ENCODE results near the gene SUPV3L1. TPM values are rescaled to one million over a fixed set of nuclear protein-coding genes. Genes with fewer than 3 reads are reported as not detected.

SUPV3L1 gene
- total and polyA plus RNA-seq, 9 donors: 22.3 to 30.2 (median 25.0) TPM

DNA sequence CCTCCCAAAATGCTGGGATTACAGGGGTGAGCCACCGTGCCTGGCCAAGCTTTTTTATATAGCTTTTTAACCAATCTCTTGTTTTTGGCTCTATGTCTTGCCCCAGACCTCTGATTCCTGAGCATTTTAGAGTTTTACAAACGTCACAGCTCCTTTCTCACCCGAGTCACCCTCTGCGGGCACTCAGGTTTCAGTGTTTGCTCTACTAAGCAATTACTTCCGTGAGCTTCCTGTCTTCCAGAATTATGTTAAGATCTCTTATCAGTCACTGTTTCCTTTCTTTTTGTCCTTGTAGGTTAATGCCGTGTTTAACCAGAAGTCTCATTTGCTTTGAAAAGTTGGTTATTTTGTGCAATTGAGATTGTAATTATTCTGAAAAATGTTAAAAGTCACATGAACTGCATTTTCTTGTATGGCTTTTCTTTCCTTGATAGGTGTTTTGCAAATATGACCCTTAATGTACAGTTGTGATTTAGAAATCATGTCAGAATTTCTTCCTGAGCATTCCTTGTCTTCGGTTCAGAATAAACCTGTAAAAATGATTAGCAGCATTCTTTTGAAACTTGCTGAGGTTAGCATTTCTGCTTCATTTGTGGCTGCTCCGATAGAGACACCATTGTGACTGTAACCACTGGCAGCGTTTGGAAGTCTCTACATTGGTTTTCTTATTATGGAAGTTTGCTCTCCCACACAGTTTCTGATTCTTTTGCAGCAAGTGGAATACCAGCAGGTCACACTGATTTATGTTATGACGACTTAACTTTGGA lies 35.6 kb downstream of the SUPV3L1 start:
- Histone ChIP-seq H3K36me3 (ENCODE audit: control insufficient read depth, insufficient read depth, low read length) (no peaks in the 10 kb centered on the region), H3K27ac (ENCODE audit: low read length) (no peak overlapping the region), H3K4me1 (ENCODE audit: control insufficient read depth, insufficient read depth, low read length) (no peaks in the 10 kb centered on the region), H3K27me3 (ENCODE audit: control insufficient read depth, insufficient read depth, low read length) (peaks cover 8% of the 10 kb centered on the region), H3K4me3 (ENCODE audit: low read length) (no peak overlapping the region), H3K9me3 (replicated peaks; ENCODE audit: control insufficient read depth, low read depth, low read length) (no peaks in the 10 kb centered on the region)
- 46% methylated on average over 2 of the region's 10 CpGs for WGBS (ENCODE audit: insufficient coverage)
- DNase-seq: no peak

- H3K4me3 ChIP-seq (ENCODE audit: low read length): no peak overlapping the region
- H3K36me3 ChIP-seq (ENCODE audit: control insufficient read depth, insufficient read depth, low read length): no peaks in the 10 kb centered on the region
- peaks cover 8% of the 10 kb centered on the region for H3K27me3 ChIP-seq (ENCODE audit: control insufficient read depth, insufficient read depth, low read length)
- 84% methylated on average over 5 of the region's 11 CpGs for WGBS (ENCODE audit: insufficient coverage)
- no peak for DNase-seq
- no peak overlapping the region for H3K27ac ChIP-seq (ENCODE audit: low read length)
- no peaks in the 10 kb centered on the region for H3K9me3 ChIP-seq (replicated peaks; ENCODE audit: control insufficient read depth, low read depth, low read length)
- no peaks in the 10 kb centered on the region for H3K4me1 ChIP-seq (ENCODE audit: control insufficient read depth, insufficient read depth, low read length)
Measured at GRCh38 chr10:69216577-69217118, 36.6 kb downstream of the SUPV3L1 start.

DNA sequence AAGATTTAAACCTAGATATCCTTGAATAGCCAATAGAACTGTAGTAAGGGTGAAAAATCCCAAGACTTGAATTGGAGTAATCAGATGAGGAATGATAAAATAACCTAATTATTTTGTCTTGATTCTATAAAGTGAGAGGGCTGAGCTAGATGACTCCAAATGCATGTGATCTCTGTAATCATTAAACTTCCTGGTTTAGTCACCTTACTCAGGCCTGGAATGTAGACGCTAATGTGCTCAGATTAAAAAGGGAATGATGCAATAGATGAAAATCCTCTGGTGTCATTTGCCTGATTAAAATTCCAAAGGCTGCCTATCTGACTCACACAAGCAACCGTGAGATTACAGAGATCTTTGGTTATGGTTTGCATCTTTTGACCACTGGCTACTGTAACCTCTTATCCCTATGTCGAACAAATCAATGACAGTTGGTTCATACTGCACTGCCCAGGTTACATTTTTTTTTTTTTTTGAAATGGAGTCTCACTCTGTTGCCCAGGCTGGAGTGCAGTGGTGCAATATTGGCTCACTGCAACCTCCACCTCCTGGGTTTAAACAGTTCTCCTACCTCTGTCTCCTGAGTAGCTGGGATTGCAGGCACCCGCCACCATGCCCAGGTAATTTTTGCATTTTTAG lies 37.2 kb downstream of the SUPV3L1 start:
- H3K36me3 ChIP-seq (ENCODE audit: control insufficient read depth, insufficient read depth, low read length): no peaks in the 10 kb centered on the region
- no peak overlapping the region for H3K4me3 ChIP-seq (ENCODE audit: low read length)
- peaks cover 8% of the 10 kb centered on the region for H3K27me3 ChIP-seq (ENCODE audit: control insufficient read depth, insufficient read depth, low read length)
- H3K27ac ChIP-seq (ENCODE audit: low read length): no peak overlapping the region
- no peaks in the 10 kb centered on the region for H3K9me3 ChIP-seq (replicated peaks; ENCODE audit: control insufficient read depth, low read depth, low read length)
- 80% methylated on average over 1 of the region's 4 CpGs for WGBS (ENCODE audit: insufficient coverage)
- no peaks in the 10 kb centered on the region for H3K4me1 ChIP-seq (ENCODE audit: control insufficient read depth, insufficient read depth, low read length)
- DNase-seq: no peak

GRCh38 chr10:69218831-69219230 lies 38.8 kb downstream of the SUPV3L1 start:
- no peaks in the 10 kb centered on the region for H3K4me1 ChIP-seq (ENCODE audit: control insufficient read depth, insufficient read depth, low read length)
- no peaks in the 10 kb centered on the region for H3K36me3 ChIP-seq (ENCODE audit: control insufficient read depth, insufficient read depth, low read length)
- no peak overlapping the region for H3K27ac ChIP-seq (ENCODE audit: low read length)
- H3K4me3 ChIP-seq (ENCODE audit: low read length): no peak overlapping the region
- 83% methylated on average over 3 of the region's 6 CpGs for WGBS (ENCODE audit: insufficient coverage)
- DNase-seq: no peak
- no peaks in the 10 kb centered on the region for H3K9me3 ChIP-seq (replicated peaks; ENCODE audit: control insufficient read depth, low read depth, low read length)
- H3K27me3 ChIP-seq (ENCODE audit: control insufficient read depth, insufficient read depth, low read length): peaks cover 8% of the 10 kb centered on the region

GRCh38 chr10:69220041-69220451 lies 40.0 kb downstream of the SUPV3L1 start, which contains the start of gene HKDC1:
HKDC1 (plus strand) TSS chr10:69220332; CDS start chr10:69220436, 104 bp downstream.
- H3K9me3 ChIP-seq (replicated peaks; ENCODE audit: control insufficient read depth, low read depth, low read length): no peaks in the 10 kb centered on the region
- no peak within 1 kb of the TSS for H3K27ac ChIP-seq (ENCODE audit: low read length)
- DNase-seq: no peak
- WGBS (ENCODE audit: insufficient coverage): 79% methylated on average over 6 of the region's 8 CpGs
- no peaks in the 10 kb centered on the region for H3K4me1 ChIP-seq (ENCODE audit: control insufficient read depth, insufficient read depth, low read length)
- no peaks in the 10 kb centered on the region for H3K36me3 ChIP-seq (ENCODE audit: control insufficient read depth, insufficient read depth, low read length)
- H3K4me3 ChIP-seq (ENCODE audit: low read length): no peak within 1 kb of the TSS
- H3K27me3 ChIP-seq (ENCODE audit: control insufficient read depth, insufficient read depth, low read length): peaks cover 8% of the 10 kb centered on the region

GRCh38 chr10:69220507-69220906 lies 40.5 kb downstream of the SUPV3L1 start:
- Histone ChIP-seq H3K9me3 (replicated peaks; ENCODE audit: control insufficient read depth, low read depth, low read length) (no peaks in the 10 kb centered on the region), H3K36me3 (ENCODE audit: control insufficient read depth, insufficient read depth, low read length) (no peaks in the 10 kb centered on the region), H3K27ac (ENCODE audit: low read length) (no peak overlapping the region), H3K4me3 (ENCODE audit: low read length) (no peak overlapping the region), H3K4me1 (ENCODE audit: control insufficient read depth, insufficient read depth, low read length) (peaks cover 2% of the 10 kb centered on the region), H3K27me3 (ENCODE audit: control insufficient read depth, insufficient read depth, low read length) (peaks cover 5% of the 10 kb centered on the region)
- DNase-seq: no peak
- 73% methylated on average over 4 of the region's 9 CpGs for WGBS (ENCODE audit: insufficient coverage)

GRCh38 chr10:69222157-69223027 lies 42.4 kb downstream of the SUPV3L1 start:
- WGBS (ENCODE audit: insufficient coverage): 33% methylated on average over 7 of the region's 11 CpGs
- peaks cover 3% of the 10 kb centered on the region for H3K27me3 ChIP-seq (ENCODE audit: control insufficient read depth, insufficient read depth, low read length)
- no peak overlapping the region for H3K27ac ChIP-seq (ENCODE audit: low read length)
- H3K9me3 ChIP-seq (replicated peaks; ENCODE audit: control insufficient read depth, low read depth, low read length): no peaks in the 10 kb centered on the region
- DNase-seq: peak; percentile 27
- peaks cover 2% of the 10 kb centered on the region for H3K4me1 ChIP-seq (ENCODE audit: control insufficient read depth, insufficient read depth, low read length)
- no peaks in the 10 kb centered on the region for H3K36me3 ChIP-seq (ENCODE audit: control insufficient read depth, insufficient read depth, low read length)
- no peak overlapping the region for H3K4me3 ChIP-seq (ENCODE audit: low read length)

DNA sequence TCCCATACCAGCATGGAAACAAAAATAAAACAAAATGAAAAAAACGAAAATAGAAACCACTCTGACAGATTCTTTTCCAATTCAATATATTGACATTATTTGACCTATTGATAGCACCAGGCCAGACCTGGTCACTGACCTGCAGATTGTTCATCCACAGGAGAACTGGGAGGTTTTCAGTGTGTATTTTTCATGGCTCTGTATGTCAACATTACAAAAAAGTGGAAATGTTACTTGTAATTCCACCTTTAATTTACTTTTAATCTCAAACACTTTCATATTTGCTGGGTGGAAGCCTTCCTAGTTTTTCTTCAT lies 43.0 kb downstream of the SUPV3L1 start:
- no peak overlapping the region for H3K27ac ChIP-seq (ENCODE audit: low read length)

DNA sequence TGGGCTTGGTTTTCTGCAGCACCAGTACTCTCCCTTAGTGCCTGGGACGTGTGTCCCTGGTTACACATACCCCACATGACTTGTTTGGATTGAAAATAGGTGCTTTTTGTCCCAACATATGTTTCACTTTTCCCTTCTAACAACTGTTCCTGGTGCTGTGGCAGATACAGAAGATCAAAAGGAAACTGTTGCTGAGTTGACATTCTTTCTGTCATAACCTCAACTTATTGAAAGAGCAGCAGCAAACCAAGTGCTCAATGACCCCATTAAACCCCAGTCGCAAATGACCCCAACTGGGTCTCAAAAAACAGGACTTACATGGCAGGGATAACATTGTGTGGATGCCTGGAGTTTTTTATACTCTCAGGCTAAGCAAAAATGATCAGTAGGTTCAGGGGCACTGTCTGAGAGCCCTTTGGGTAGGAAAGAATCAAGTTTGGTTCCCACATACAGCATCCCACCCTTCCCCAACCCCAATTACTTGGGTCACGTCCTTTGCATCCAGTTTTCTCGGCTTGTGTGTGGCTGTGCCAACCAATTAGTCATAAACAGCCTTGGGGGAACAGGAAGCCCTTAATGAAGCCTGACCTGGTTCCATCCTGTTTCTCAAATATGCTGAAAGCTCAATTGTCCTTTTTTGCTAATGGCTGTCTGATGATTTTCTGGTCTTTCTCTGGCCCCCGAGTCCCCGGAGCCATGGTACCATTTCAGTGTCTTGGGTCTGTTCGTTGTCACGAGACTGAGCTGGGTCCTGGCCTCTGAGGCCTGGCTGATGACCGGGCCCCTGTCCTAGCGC lies 45.0 kb downstream of the SUPV3L1 start:
- H3K27ac ChIP-seq (ENCODE audit: low read length): peak overlapping the region; percentile 25
- H3K27me3 ChIP-seq (ENCODE audit: control insufficient read depth, insufficient read depth, low read length): peaks cover 6% of the 10 kb centered on the region
- 30% methylated on average over 5 of the region's 10 CpGs for WGBS (ENCODE audit: insufficient coverage)
- H3K36me3 ChIP-seq (ENCODE audit: control insufficient read depth, insufficient read depth, low read length): no peaks in the 10 kb centered on the region
- H3K4me3 ChIP-seq (ENCODE audit: low read length): no peak overlapping the region
- no peaks in the 10 kb centered on the region for H3K9me3 ChIP-seq (replicated peaks; ENCODE audit: control insufficient read depth, low read depth, low read length)
- H3K4me1 ChIP-seq (ENCODE audit: control insufficient read depth, insufficient read depth, low read length): peaks cover 2% of the 10 kb centered on the region
- DNase-seq: peak; percentile 22

More for the DNA sequence above, 43.0 kb downstream of the SUPV3L1 start:
- H3K9me3 ChIP-seq (replicated peaks; ENCODE audit: control insufficient read depth, low read depth, low read length): no peaks in the 10 kb centered on the region
- H3K4me1 ChIP-seq (ENCODE audit: control insufficient read depth, insufficient read depth, low read length): peaks cover 2% of the 10 kb centered on the region
- no CpG with 5 or more reads among the region's 1 CpG for WGBS (ENCODE audit: insufficient coverage)
- no peaks in the 10 kb centered on the region for H3K36me3 ChIP-seq (ENCODE audit: control insufficient read depth, insufficient read depth, low read length)
- no peak overlapping the region for H3K4me3 ChIP-seq (ENCODE audit: low read length)
- no peak for DNase-seq
- H3K27me3 ChIP-seq (ENCODE audit: control insufficient read depth, insufficient read depth, low read length): peaks cover 3% of the 10 kb centered on the region
